ENCODE measurements around the gene IL22RA2. TPM values are rescaled to one million over a fixed set of nuclear protein-coding genes. Genes with fewer than 3 reads are reported as not detected.
"Not testable (repeated sequence)": the region's sequence is repeated elsewhere in the genome, so short reads cannot be mapped to it uniquely, and the experiment has no call there.

Gene IL22RA2
- total RNA-seq, 2 donors from 2014 or later = not detected

- intact Hi-C loops (cut with DNase I) = no loop called here
- WGBS = 94% methylated on average over 2 of the region's 2 CpGs
- H3K9me3 ChIP-seq = no peaks in the 10 kb centered on the region
- no peak overlapping the region for H3K4me3 ChIP-seq
- TF ChIP-seq POLR2A (IDR thresholded peaks at IDR 0.05) (no peak), POLR2AphosphoS5 (IDR thresholded peaks at IDR 0.05) (no peak), CTCF (IDR thresholded peaks at IDR 0.05) (no peak)
- DNase-seq (ENCODE audit: low spot score) = no peak
- no peaks in the 10 kb centered on the region for H3K27me3 ChIP-seq (replicated peaks; ENCODE audit: insufficient read depth)
- H3K4me1 ChIP-seq (replicated peaks) = no peaks in the 10 kb centered on the region
- H3K27ac ChIP-seq = no peak overlapping the region
- no peaks in the 10 kb centered on the region for H3K36me3 ChIP-seq
Measured at GRCh38 chr6:137111296-137112066, 62.0 kb downstream of the IL22RA2 start.

- no peak for TF ChIP-seq POLR2AphosphoS5 (IDR thresholded peaks at IDR 0.05)
- TF ChIP-seq POLR2A (IDR thresholded peaks at IDR 0.05) = no peak
- TF ChIP-seq CTCF (IDR thresholded peaks at IDR 0.05) = no peak
- Histone ChIP-seq H3K4me1 (replicated peaks) (no peaks in the 10 kb centered on the region), H3K27ac (no peak overlapping the region), H3K4me3 (no peak overlapping the region), H3K36me3 (no peaks in the 10 kb centered on the region), H3K27me3 (replicated peaks; ENCODE audit: insufficient read depth) (no peaks in the 10 kb centered on the region), H3K9me3 (no peaks in the 10 kb centered on the region)
- DNase-seq (ENCODE audit: low spot score) = no peak
- intact Hi-C loops (cut with DNase I) = no loop called here
- WGBS = 41% methylated on average over 1 of the region's 1 CpG
Measured at GRCh38 chr6:137107767-137108105, 65.7 kb downstream of the IL22RA2 start.

DNA sequence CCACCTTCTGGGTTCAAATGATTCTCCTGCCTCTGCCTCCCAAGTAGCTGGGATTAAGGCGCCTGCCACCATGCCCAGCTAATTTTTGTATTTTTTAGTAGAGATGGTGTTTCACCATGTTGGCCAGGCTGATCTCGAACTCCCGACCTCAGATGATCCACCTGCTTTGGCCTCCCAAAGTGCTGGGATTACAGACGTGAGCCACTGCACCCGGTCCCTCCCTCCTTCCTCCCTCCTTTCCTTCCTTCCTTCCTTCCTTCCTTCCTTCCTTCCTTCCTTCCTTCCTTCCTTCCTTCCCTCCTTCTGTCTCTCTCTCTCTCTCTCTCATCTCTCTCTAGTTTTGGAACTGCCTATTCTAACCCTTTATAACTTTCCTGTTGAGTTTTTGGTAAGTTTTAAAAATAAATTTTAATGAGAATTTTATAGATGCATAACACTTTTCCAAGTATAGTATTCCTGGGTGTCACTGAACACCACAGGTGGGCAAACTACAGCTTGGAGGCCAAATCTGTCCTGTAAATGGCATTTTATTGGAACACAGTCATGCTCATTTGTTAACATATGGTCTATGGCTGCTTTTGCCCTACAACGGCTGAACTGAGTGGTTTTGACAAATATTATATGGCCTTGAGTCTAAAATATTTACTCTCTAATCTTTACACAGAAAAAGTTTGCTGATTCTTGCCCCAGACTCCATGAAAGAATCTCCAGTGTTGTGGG, 66.2 kb downstream of the IL22RA2 start:
- 78% methylated on average over 6 of the region's 6 CpGs for WGBS
- H3K4me1 ChIP-seq (replicated peaks); H3K27ac ChIP-seq; H3K27me3 ChIP-seq (replicated peaks; ENCODE audit: insufficient read depth); H3K9me3 ChIP-seq; H3K36me3 ChIP-seq; intact Hi-C loops (cut with DNase I); H3K4me3 ChIP-seq; DNase-seq (ENCODE audit: low spot score): not testable (repeated sequence)

DNA sequence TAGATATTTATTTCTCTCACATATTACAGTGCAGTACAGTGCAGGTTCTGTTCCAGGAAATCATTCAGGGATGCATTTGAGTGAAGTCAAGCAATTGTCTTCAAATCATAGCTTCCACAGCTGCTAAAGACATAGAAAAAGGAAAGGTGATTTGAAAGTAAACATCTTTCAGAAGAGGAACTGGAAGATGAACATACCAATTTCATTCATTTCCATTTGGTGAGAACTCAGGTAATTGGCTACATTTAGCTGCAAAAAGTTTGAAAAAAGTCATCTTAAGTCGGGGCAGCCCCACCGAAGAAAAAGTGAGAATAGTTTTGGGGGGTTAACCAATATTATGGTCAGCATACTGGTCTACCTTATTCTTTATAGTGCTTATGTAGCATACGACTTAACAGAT, 67.3 kb downstream of the IL22RA2 start:
- Histone ChIP-seq H3K36me3 (no peaks in the 10 kb centered on the region), H3K27ac (no peak overlapping the region), H3K9me3 (no peaks in the 10 kb centered on the region), H3K4me1 (replicated peaks) (no peaks in the 10 kb centered on the region), H3K27me3 (replicated peaks; ENCODE audit: insufficient read depth) (no peaks in the 10 kb centered on the region), H3K4me3 (no peak overlapping the region)
- WGBS = 91% methylated on average over 3 of the region's 3 CpGs
- intact Hi-C loops (cut with DNase I) = no loop called here
- no peak for DNase-seq (ENCODE audit: low spot score)
- TF ChIP-seq POLR2A (IDR thresholded peaks at IDR 0.05) (no peak), POLR2AphosphoS5 (IDR thresholded peaks at IDR 0.05) (no peak), CTCF (IDR thresholded peaks at IDR 0.05) (no peak)

GRCh38 chr6:137105375-137105774, 68.1 kb downstream of the IL22RA2 start:
- no peaks in the 10 kb centered on the region for H3K27me3 ChIP-seq (replicated peaks; ENCODE audit: insufficient read depth)
- WGBS = 38% methylated on average over 4 of the region's 4 CpGs
- intact Hi-C loops (cut with DNase I) = no loop called here
- peak; percentile 30 for TF ChIP-seq POLR2AphosphoS5 (IDR thresholded peaks at IDR 0.05)
- no peak for TF ChIP-seq POLR2A (IDR thresholded peaks at IDR 0.05)
- no peak for TF ChIP-seq CTCF (IDR thresholded peaks at IDR 0.05)
- no peaks in the 10 kb centered on the region for H3K36me3 ChIP-seq
- DNase-seq (ENCODE audit: low spot score) = peak; percentile 44
- no peak overlapping the region for H3K27ac ChIP-seq
- H3K4me1 ChIP-seq (replicated peaks) = no peaks in the 10 kb centered on the region
- H3K9me3 ChIP-seq = no peaks in the 10 kb centered on the region
- no peak overlapping the region for H3K4me3 ChIP-seq
